ENCODE results near the gene PRRT1B.

PRRT1B gene

DNA sequence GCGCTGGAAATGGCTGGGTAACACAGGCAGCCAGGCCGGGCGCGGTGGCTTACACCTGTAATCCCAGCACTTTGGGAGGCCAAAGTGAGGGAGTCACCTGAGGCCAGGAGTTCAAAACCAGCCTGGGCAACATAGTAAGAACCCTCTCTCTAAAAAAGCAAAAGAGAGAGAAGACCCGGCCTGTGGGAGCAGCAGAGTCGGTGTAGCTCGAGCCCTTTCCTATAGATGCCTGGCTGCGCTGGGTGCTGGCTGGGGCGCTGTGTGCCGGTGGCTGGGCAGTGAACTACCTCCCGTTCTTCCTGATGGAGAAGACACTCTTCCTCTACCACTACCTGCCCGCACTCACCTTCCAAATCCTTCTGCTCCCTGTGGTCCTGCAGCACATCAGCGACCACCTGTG lies 23.5 kb upstream of the PRRT1B start:
- no peak overlapping the region for H3K27ac ChIP-seq
- no peak for DNase-seq (ENCODE audit: low read depth, low spot score)

DNA sequence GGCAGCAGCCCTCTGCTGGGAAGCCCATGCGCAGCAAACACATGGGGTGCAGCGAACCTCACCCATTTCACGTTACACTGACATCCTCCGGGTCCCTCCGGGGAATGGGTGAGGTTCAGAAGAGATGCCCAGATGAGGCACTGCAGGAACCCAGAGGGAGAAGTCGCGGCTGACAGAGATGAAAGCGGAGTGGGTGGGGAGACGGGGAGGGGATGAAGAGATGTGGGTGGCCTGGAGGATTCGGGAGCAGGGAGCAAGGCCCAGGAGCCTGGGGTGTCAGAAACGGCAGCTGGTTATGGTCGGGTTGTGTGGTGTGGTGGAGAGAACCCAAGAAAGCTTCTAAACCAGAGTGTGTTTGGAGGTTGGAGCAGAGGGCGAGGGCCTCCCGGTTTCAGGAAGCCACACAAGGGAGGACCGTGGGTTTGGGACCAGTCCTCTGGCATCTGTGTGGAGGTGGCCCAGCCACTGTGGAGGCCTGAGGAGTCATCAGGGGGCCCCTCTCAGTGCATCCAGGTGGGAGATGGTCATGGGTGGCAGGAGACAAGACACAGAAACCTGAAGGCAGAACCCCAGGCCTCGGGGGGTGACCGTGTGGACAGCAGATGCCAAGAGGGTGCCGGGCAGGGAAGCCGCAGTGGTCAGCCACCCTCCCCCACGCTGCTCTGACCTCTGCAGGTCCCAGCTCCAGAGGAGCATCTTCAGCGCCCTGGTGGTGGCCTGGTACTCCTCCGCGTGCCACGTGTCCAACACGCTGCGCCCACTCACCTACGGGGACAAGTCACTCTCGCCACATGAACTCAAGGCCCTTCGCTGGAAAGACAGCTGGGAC lies 22.9 kb upstream of the PRRT1B start:
- DNase-seq (ENCODE audit: low read depth, low spot score): no peak
- no peak overlapping the region for H3K27ac ChIP-seq

DNA sequence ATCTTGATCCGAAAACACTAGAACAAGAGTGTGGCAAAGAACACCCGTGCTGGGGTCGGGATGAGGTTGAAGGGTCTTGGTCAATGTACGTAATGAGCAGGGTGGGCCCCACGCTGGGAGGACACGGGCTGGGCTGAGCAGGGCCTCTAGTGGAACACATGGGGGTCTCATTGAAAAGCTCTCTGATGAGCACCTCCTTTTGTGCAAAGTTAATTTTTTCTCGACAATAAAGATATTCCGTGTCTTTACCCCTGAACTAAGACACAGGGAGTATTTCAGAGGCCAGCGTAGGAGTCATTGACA lies 22.3 kb upstream of the PRRT1B start:
- H3K27ac ChIP-seq: no peak overlapping the region
- no peak for DNase-seq (ENCODE audit: low read depth, low spot score)

DNA sequence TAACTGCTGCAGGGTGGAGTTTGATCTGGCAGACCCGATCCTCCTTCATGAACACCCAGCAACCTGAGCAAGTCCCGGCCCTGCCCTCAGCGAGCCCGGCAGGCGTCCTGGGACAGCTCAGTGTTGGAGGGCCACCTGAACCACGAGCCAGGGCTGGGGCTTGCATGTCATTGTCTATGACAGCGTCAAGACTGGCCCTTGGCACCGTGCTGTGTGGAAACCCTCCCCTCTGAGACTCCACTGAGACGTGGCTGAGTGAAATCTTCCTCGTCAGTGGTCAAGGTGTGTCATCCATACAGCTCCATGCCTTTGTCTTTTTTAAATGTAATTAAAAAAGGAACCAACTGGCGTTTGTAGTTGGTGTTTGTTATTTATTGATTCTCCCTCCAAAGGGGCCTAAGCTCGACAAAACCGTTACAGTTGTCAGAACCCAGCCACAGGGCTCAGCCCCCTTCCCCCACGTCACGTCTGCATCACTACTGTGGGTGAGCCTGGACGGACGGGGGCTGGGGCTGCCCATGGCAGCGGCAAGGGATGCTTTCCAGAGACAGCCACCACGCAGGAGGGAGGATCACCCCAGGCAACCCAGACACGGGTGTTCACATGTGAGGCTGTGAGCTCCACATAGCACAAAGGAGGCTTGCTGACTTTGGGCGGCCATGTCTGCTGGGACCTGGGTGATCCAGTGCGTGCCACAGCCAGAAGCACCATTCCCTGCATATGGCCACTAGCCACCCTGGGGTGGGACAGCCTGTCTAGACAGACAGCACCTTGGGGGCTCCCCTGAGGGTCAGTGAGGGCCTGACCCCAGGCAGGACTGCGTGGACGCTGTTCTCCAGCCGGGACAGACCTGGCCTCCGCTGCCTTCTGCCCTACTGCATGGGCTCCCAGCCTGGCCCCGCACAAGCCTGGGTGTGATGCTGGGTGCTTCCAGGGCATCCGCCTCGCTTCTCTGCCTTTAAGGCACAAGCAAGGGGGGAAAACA lies 21.6 kb upstream of the PRRT1B start:
- DNase-seq (ENCODE audit: low read depth, low spot score): no peak

DNA sequence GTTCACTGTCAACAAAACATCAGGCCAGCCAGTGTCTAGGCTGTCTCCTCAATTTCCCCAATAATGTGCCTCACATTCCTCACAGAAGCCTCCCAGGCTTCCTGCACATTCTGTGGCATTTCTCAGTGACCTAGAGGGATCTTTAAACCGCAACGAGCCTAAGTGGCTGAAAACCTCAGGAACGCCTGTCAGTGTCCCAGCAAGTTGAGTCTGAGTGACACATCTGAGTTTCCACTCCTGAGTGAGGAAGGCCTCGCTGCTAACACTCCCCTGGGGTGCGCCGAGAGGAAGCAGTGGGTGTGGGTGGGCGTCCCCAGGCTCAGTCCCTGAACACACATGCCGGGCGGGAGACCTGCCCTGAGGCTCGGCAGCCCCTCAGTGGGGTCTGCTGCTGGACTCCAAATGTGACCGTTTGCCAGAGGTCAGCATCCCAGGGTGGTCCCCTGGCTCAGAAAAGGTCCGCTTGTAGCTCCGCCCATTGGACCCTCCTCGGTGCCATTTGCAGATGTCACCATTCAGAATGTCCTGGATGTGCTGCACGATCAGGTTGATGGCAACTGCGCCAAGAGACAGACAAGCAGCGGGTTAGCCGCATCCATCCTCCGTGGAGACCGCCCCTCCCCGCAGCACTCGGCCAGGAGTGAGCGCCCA lies 20.5 kb upstream of the PRRT1B start:
- no peak for DNase-seq (ENCODE audit: low read depth, low spot score)
- no peak overlapping the region for H3K27ac ChIP-seq

More for the DNA sequence above, 21.6 kb upstream of the PRRT1B start:
- H3K27ac ChIP-seq: no peak overlapping the region

DNA sequence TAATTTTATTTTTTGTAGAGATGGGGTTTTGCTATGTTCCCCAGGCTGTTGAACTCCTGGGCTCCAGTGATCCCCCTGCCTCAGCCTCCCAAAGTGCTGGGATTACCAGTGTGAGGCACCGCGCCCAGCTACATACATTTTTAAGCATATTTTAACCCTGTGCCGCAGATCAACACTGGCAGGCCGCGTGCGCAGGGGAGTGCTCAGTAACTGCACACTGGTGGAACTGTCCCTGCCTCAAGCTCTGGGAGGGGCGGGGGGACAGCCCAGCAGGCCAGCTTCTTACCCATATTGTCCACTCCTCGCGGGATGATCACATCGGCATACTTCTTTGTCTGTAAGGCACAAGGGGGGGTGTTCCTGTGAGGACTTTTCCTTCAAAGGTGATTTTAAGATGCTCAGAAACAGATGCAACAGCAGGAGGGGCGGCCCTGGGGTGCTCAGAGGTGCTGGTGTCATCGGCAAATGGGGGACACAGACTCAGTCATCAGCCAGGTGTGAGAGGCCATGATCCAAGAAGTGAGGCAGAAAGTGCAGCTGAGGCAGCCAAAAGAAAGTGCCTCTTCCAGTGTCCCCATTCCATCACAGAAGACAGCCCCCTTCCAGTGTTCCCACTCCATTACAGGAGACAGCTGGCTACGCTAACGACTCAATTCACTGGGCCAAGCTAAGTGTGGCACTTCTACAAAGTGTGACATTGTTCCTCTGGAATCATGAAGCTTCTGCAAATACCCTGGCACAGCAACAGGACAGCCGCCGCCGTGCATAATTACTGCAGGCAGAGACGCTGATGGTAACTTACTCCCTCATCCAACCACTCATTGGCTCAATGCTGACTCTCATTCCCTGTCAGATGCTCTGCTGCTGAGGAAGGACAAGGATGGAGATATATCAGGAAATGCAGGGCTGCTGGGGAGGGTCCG lies 19.4 kb upstream of the PRRT1B start:
- H3K27ac ChIP-seq: no peak overlapping the region
- no peak for DNase-seq (ENCODE audit: low read depth, low spot score)

DNA sequence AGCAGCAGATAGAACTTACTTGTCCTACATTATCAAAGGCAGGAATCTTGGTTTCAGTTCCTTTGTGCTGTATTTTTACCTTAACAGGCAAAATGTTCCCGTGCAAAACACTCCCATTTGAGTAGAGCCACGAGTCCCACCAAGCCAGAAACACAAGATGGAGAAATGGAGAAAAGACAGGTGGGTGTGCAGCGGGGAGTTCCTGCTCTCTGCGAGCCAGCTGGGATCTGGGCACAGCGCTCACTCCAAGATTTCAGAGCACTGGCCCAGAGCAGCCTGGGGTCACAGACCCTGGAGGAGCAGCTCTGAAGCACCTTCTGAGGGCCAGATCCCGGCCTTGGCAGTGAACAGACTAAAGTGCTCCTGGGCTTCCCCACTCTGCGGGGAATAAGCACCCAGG lies 17.1 kb upstream of the PRRT1B start:
- H3K27ac ChIP-seq: no peak overlapping the region
- no peak for DNase-seq (ENCODE audit: low read depth, low spot score)

DNA sequence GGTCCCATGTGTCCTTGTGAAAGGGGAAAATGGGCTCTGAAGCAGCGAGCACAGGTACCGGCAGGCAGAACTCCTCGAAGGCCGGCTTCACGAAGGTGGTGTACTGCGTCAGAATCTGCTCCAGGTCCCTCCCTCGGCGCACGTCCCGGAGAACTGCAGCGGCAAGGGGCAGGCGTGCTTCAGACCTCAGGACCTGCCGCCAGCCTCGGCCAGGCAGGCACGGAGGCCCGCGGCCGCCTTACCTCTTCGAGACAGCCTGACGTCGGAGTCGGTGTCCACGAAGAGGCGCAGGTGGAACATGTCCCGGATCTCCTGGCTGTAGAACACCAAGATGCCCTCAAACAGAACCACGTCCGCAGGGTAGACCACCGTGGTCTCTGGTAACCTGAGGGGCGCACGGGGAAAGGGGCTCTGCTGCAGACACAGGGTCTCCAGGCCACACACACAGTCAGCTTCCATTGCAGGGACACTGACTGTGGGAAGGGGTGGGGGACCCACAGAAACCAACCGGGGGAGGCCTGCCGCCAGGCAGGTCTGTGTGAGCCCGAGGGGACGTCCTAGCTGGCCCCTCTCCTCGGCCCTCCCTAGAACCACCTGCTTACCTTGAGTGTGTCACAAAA lies 16.3 kb upstream of the PRRT1B start:
- no peak overlapping the region for H3K27ac ChIP-seq
- DNase-seq (ENCODE audit: low read depth, low spot score): no peak

DNA sequence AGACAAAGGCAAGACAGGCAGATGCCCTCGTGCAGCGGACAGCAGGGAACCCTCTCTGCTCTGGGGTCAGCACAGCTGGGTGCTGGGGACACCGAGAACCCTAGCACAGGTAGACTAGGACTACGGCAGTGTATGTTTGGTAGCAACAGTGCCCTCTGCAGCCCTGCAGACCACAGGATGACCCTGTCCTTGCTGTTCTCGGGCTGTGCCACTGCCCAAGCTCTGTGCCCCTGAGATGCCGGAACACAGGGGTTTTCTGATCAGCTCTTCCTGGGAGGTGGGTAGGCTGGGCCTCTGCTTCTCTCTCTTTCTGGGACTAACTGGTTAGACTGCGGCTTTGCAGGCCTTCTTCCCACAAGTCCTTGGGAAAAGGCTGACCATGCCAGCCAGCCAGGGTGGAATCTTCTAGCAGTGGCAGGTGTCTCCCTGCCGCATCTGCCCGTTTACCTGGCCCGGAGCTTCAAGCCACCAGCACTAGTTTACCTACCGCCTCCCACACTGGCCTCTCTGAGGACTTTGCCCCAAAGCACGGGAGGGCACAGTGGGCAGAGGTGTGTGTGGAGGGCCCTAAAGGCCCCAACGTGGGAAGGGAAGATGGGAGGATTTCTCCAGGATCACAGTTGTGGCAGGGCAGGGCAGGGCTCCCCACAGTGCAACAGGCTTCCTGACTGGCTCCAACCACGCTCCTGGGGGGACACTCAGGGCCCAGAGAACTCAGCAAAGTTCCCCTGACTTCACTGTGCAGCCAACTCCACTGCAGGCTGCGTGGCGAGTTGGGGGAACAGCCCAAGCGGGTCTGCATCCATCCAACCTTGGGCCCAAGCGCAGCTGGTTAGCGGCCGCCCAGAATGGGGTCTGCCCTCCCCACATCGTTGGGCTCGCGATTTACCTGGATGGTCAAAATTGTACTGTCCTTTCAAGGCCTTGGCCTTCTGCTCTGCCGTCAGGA lies 15.5 kb upstream of the PRRT1B start:
- no peak for DNase-seq (ENCODE audit: low read depth, low spot score)
- H3K27ac ChIP-seq: no peak overlapping the region

DNA sequence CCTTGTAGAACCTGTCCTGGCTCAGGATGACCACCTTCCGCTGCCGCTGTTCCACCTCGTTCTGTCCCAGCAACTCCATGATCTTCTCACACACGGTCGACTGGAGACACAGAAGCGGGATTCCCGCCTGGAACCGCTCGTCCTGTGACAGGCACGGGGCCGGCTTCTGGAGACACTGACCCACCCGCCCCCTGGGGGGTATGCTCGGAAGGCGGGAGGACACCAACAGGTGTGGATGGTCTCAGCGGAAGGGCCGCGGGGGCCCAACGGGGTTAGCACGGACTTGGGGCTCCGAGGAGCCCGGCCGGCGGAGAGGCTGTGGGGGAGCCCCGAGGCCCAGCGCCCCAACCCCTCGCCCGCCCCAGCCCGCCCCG lies 14.8 kb upstream of the PRRT1B start:
- DNase-seq (ENCODE audit: low read depth, low spot score): no peak

DNA sequence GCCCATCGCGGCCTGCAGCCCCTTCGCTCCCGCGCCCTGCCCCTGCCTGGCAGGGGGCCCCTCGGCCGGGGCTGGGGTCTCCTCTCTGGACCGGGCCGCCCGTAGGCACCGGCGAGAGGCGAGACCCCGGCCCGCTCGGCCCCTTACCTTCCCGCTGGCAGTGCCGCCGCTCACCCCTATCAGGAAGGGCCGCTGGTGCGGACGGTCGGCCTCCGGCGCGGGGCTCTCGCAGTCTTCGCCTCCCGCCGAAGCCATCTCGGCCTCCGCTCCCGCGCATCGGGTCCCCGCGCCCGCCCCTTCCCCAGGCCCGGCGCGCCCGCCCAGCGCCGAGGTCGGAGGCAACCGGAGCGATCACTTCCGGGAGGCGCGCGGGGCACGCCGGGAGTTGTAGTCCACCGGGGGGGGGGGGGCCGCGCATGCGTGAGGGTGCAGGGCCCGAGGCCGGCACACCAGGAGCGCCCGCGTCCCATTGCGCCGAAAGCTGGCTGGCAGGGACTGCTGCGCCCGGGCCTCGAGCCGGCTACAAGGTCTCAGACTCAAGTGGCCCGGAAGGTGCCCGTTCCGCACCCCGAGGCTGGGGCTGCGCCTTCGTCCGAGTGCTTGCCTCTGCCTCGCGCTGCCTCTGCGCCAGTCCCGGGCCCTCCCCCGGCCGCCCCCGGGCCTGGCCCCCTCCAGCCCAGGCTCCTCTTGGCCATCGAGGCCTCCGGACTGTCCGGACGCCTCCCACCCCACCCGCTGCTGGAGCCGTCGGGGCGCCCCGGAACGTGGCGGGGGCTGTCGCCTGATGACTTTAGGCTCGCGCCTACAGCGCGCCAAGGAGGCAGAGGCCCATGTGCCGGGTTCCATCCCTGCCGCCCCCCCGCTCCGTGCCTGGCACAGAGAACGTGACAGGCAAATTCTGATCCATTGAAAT lies 14.1 kb upstream of the PRRT1B start, which contains the start of gene UCK1:
Gene UCK1 (minus strand): TSS at position 344 of the 913 bp plus-strand sequence. CDS start 89 bp downstream, at position 255.
- no peak within 1 kb of the TSS for H3K27ac ChIP-seq
- DNase-seq (ENCODE audit: low read depth, low spot score): peak; percentile 6

More for the DNA sequence above, 14.8 kb upstream of the PRRT1B start:
- no peak overlapping the region for H3K27ac ChIP-seq

DNA sequence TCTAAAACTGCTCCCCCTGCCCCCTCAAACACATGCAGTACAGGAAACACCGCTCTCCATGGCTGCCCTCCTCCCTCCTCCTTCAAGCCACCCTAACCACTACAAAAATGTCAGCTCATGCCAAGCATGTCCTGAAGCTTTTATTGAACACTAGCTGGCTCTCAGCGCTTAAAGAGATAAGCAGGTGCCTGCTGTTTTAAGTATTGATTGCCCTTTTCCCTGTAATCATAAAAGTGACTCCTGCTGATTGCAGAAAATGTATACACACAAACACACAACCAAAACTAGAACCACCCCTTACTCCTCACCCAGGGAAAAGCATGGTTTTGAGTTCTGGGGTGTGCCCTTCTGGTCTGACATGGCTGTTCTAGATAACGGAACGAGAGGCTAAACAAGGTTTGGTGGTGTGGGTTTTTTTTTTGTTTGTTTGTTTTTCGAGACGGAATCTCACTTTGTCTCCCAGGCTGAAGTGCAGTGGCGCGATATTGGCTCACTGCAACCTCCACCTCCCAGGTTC lies 10.5 kb upstream of the PRRT1B start:
- DNase-seq (ENCODE audit: low read depth, low spot score): no peak
- H3K27ac ChIP-seq: no peak overlapping the region

DNA sequence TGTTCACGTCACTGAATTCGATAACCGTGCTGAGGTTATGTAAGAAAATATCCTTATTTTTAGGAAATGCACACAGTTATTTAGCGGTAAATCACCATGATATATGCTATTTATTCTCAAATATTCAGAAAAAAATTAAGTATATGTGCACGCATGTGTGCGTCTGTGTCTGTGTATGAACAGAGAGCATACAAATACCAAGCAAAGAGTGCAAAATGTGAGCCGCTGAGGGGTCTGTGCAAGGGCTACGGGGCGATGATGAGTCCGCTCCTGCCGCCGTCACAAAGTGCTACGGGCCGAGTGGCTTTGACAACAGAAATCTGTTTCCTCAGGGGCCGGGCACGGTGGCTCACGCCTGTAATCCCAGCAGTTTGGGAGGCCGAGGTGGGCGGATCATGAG lies 7.4 kb upstream of the PRRT1B start:
- DNase-seq (ENCODE audit: low read depth, low spot score): no peak
- H3K27ac ChIP-seq: no peak overlapping the region

DNA sequence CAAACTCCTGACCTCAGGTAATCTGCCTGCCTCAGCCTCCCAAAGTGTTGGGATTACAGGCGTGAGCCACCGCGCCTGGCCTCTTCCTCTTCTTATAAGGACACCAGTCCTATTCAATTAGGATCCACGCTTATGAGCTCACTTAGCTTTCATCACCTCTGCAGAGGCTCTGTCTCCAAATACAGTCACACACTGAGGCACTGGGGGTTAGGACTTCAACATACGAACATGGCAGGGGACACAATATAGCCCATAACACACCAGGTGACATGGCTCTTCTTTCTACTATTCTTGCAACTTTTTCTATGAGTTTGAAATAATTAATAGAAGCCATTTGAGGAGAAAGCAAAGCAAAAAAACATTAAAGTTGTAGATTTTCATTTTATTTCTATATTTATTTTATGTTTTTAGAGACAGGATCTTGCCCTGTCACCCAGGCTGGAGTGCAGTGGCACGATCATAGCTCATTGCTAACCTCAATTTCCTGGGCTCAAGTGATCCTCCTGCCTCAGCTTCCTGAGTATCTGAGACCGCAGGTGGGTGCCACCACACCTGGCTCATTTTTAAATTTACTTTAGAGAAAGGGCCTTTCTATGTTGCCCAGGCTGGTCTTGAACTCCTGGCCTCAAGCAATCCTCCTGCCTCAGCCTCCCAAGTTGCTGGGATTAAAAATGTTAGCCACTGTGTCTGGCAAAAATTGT lies 6.0 kb upstream of the PRRT1B start:
- no peak for DNase-seq (ENCODE audit: low read depth, low spot score)

DNA sequence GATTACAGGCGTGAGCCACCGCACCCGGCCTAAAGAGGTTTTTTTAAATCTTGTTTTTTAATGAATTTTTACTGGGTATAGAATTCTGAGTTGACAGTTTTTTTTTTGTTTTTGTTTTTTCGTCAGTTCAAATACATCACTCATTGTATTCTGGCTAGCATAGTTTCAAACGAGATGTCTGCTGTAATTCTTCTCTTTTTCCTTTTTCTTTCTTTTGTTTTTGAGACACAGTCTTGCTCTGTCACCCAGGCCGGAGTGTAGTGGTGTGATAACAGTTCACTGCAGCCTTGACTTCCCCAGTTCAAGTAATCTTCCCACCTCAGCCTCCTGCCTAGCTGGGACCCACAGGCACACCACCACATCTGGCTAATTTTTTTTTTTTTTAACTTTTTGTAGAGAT lies 2.2 kb upstream of the PRRT1B start:
- no peak overlapping the region for H3K27ac ChIP-seq
- DNase-seq (ENCODE audit: low read depth, low spot score): no peak

More for the DNA sequence above, 6.0 kb upstream of the PRRT1B start:
- no peak overlapping the region for H3K27ac ChIP-seq

DNA sequence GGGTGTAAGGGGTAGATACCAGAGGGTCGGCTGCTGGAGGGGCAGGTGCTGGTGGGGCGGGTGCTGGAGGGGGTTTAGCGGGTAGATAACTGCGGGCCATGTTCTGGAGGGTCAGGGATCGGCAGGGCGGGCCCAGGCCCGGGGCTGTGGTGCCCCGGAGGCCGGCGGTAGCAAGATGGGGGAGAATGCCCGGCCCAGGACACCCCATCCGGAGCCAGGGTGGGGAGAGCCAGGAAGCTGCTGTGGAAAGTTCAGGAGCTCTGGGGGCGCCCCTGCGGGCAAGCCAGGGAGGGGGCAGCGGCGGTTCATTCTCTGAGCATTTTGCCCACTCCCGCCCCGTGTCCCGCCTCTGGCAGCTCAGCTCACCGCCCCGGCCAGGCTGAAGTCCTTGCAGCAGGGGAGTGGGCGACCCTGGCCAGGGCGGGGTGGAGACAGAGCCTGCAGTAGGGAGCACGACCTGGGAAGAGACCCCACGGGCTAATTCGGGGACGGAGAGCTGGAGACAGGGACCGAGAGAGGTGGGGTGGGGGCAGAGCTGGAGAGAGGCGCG lies 538 bp downstream of the PRRT1B start:
- DNase-seq (ENCODE audit: low read depth, low spot score): no peak
- H3K27ac ChIP-seq: no peak overlapping the region

All from epithelial cell of prostate (primary cell).